ENCODE data around the gene MAPK10. TPM values are rescaled to one million over a fixed set of nuclear protein-coding genes. Genes with fewer than 3 reads are reported as not detected.

Gene MAPK10
- polyA plus RNA-seq, 3 donors = 0.36 TPM; not detected in 2

DNA sequence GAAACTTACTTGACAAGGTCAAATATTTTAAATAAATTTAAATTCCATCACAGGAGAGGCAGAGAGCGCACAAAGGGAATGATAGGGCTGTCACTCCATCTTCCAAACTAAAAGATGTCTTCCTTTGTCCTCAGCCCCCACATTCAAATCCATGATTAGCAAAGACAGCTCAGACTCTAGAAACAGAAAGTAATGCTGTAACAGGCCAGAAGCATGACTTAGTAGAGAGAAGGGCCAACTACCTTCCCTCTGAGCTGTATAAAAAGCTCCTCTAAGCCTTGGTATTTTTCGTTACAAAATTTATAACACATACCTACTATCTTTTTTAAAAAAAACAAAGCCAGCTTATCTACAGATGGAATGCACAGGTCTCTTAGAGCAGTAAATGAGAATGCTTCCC lies 207.4 kb downstream of the MAPK10 start:
- H3K9me3 Mint-ChIP-seq = peaks cover 0 to 5% (median 3%) of the 10 kb centered on the region in 7 donors
- Histone ChIP-seq H3K27ac (ENCODE audit: low read depth in 1 of 2, low read length in 2 of 2) (no peak overlapping the region), H3K4me3 (replicated peaks in 1 of 3; ENCODE audit: low read depth in 2 of 3, low read length in 3 of 3) (no peak overlapping the region), H3K9ac (ENCODE audit: insufficient read depth, low read length, poor library complexity, severe bottlenecking) (no peak overlapping the region), H2AFZ (ENCODE audit: insufficient read depth, low read depth, low read length, poor library complexity, severe bottlenecking) (no peak overlapping the region), H3K9me3 (replicated peaks in 1 of 2; ENCODE audit: control insufficient read depth in 1 of 2, insufficient read depth in 1 of 2, low read length in 2 of 2) (no peaks in the 10 kb centered on the region), H3K4me2 (replicated peaks; ENCODE audit: extremely low read depth, low read length, poor library complexity, severe bottlenecking) (no peak overlapping the region), H3K79me2 (ENCODE audit: insufficient read depth, low read length) (no peaks in the 10 kb centered on the region), H3K36me3 (replicated peaks in 1 of 2; ENCODE audit: control insufficient read depth in 1 of 2, insufficient read depth in 2 of 2, low read length in 2 of 2) (no peaks in the 10 kb centered on the region), H4K20me1 (ENCODE audit: insufficient read depth, low read length) (no peaks in the 10 kb centered on the region), H3K4me1 (ENCODE audit: control insufficient read depth in 1 of 2, insufficient read depth in 2 of 2, low read length in 2 of 2) (no peaks in the 10 kb centered on the region), H3K27me3 (ENCODE audit: control insufficient read depth in 2 of 2, insufficient read depth in 2 of 2, low read length in 2 of 2) (no peaks in the 10 kb centered on the region)
- no peak overlapping the region for H3K4me3 Mint-ChIP-seq
- TF ChIP-seq, protein P1, sequence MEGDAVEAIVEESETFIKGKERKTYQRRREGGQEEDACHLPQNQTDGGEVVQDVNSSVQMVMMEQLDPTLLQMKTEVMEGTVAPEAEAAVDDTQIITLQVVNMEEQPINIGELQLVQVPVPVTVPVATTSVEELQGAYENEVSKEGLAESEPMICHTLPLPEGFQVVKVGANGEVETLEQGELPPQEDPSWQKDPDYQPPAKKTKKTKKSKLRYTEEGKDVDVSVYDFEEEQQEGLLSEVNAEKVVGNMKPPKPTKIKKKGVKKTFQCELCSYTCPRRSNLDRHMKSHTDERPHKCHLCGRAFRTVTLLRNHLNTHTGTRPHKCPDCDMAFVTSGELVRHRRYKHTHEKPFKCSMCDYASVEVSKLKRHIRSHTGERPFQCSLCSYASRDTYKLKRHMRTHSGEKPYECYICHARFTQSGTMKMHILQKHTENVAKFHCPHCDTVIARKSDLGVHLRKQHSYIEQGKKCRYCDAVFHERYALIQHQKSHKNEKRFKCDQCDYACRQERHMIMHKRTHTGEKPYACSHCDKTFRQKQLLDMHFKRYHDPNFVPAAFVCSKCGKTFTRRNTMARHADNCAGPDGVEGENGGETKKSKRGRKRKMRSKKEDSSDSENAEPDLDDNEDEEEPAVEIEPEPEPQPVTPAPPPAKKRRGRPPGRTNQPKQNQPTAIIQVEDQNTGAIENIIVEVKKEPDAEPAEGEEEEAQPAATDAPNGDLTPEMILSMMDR (IDR thresholded peaks at IDR 0.05) = no peak
- peaks cover 0 to 2% (median under 1%) of the 10 kb centered on the region in 3 donors for H3K27me3 Mint-ChIP-seq (ENCODE audit: low read depth in 3 of 3)
- intact Hi-C loops (cut with micrococcal nuclease) = no loop called here
- no CpG with 5 or more reads among the region's 2 CpGs for WGBS (ENCODE audit: insufficient coverage)
- H3K27ac Mint-ChIP-seq = no peak overlapping the region
- no peaks in the 10 kb centered on the region for H3K4me1 Mint-ChIP-seq
- H3K36me3 Mint-ChIP-seq = no peaks in the 10 kb centered on the region
- no peak for DNase-seq

DNA sequence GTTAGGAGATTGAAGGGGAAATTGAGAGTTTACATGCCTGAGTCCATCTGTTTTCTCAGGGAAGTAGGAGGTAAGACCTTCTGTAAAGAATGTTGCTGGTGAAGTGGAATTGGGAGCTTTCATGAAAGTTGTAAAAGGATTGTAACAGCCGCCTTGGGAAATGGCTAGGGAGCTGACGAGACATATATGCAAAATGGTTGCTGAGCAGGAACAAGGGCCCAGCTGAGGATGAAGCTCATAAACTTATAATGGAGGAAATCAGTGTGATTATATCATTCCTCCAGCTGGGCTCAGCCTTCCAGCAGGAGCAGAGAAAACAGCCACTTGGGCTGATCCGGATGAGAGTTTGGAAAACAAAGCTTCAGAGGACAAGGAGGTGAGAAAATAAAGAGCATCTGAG lies 208.7 kb downstream of the MAPK10 start:
- Histone ChIP-seq H3K27me3 (ENCODE audit: control insufficient read depth in 2 of 2, insufficient read depth in 2 of 2, low read length in 2 of 2) (no peaks in the 10 kb centered on the region), H3K79me2 (ENCODE audit: insufficient read depth, low read length) (no peaks in the 10 kb centered on the region), H3K36me3 (replicated peaks in 1 of 2; ENCODE audit: control insufficient read depth in 1 of 2, insufficient read depth in 2 of 2, low read length in 2 of 2) (no peaks in the 10 kb centered on the region), H3K27ac (ENCODE audit: low read depth in 1 of 2, low read length in 2 of 2) (no peak overlapping the region), H3K4me2 (replicated peaks; ENCODE audit: extremely low read depth, low read length, poor library complexity, severe bottlenecking) (no peak overlapping the region), H3K4me3 (replicated peaks in 1 of 3; ENCODE audit: low read depth in 2 of 3, low read length in 3 of 3) (no peak overlapping the region), H2AFZ (ENCODE audit: insufficient read depth, low read depth, low read length, poor library complexity, severe bottlenecking) (no peak overlapping the region), H3K9me3 (replicated peaks in 1 of 2; ENCODE audit: control insufficient read depth in 1 of 2, insufficient read depth in 1 of 2, low read length in 2 of 2) (no peaks in the 10 kb centered on the region), H3K4me1 (ENCODE audit: control insufficient read depth in 1 of 2, insufficient read depth in 2 of 2, low read length in 2 of 2) (no peaks in the 10 kb centered on the region), H3K9ac (ENCODE audit: insufficient read depth, low read length, poor library complexity, severe bottlenecking) (no peak overlapping the region), H4K20me1 (ENCODE audit: insufficient read depth, low read length) (no peaks in the 10 kb centered on the region)
- TF ChIP-seq, protein P1 (IDR thresholded peaks at IDR 0.05) = no peak
- DNase-seq = no peak
- H3K9me3 Mint-ChIP-seq = peaks cover 0 to 5% (median 3%) of the 10 kb centered on the region in 7 donors
- H3K27ac Mint-ChIP-seq = no peak overlapping the region
- H3K4me3 Mint-ChIP-seq = no peak overlapping the region
- no peaks in the 10 kb centered on the region for H3K36me3 Mint-ChIP-seq
- peaks cover 0 to 2% (median 2%) of the 10 kb centered on the region in 3 donors for H3K27me3 Mint-ChIP-seq (ENCODE audit: low read depth in 3 of 3)
- WGBS (ENCODE audit: insufficient coverage) = 92% methylated on average over 2 of the region's 3 CpGs
- no peaks in the 10 kb centered on the region for H3K4me1 Mint-ChIP-seq
- intact Hi-C loops (cut with micrococcal nuclease) = no loop called here
